ENCODE data around the gene WHAMM.
A peak's percentile ranks its signal among the peaks of the same experiment; 100 is the strongest.
"Not testable (repeated sequence)": the region's sequence is repeated elsewhere in the genome, so short reads cannot be mapped to it uniquely, and the experiment has no call there.

Gene WHAMM

DNA sequence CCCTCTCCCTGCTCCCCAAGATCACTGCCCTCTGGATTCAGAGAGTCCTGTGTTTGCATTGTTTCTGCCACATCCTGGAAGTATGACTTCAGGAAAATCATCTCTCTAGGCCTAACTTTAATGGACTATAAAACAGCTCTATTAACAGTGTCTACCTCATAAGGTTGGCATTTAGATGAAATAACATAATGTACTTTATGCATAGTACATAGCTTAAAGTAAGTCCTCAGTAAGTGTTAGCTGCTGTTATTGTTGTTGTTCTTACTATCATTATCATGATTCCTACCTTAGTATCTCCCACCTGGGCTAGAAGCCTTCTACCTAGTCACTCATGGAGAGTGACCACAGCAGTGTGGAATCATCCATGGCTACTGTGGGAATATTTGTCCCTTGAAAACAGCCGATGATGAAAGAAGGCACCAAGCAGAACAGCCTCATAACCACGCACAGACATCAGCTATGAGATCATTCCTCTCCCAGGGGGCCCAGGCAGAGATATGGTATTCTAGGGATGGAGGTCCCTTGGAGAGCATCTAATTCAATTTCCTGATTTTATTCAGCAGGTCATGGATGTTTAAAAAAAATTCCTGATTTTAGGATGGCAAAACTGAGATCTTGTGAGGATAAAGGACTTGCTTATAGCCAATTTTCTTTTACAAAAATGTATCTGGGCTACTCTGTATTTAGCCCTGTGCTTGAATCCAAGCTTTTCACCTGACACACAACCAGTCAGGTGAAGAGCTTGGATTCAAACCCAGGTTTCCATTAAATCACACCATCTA, 5.4 kb upstream of the WHAMM start:
- DNase-seq: no peak

DNA sequence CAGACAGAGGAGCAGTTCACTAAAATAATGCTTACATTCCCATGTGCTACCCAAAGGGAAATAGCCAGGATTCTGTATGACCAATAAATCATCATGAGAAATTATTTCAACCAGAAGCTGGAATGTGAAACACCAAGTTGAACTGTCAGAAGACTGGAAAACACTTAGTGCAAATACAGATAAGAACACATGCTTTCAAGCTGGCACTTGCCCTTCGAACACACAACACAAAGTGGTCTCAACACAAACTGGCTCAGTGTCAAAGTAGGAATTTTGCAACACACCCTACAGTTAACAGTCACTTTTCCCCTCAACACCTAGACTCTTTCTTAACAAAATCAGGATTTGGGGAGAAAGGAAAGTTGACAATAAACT, 4.9 kb upstream of the WHAMM start:
- DNase-seq: peak; percentile 24

DNA sequence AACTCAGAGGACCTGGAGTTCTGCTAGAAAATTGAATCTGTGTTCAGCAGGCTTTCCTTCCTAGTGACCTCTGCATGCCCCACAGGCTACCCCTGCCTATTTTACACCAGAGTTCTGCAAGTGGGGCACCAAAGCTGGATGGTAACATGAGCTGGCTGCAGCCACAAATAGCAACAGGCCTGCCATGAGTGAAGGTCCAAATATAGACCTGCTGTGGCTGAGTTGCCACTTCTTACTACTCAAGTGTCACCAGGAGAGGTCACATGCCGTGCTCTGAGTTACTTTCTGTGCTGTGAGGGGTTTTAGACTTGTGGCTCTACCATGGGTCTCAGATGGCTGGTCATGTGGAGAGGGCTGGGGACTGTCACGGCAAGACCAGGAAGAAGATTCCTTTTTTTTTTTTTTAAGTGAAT, 3.4 kb upstream of the WHAMM start, which contains the start of gene FSD2:
Gene FSD2, minus strand, starts transcription at position 76 of the 413 bp plus-strand sequence. CDS start 18,679 bp downstream, outside the sequence.
- peak; percentile 24 for DNase-seq

DNA sequence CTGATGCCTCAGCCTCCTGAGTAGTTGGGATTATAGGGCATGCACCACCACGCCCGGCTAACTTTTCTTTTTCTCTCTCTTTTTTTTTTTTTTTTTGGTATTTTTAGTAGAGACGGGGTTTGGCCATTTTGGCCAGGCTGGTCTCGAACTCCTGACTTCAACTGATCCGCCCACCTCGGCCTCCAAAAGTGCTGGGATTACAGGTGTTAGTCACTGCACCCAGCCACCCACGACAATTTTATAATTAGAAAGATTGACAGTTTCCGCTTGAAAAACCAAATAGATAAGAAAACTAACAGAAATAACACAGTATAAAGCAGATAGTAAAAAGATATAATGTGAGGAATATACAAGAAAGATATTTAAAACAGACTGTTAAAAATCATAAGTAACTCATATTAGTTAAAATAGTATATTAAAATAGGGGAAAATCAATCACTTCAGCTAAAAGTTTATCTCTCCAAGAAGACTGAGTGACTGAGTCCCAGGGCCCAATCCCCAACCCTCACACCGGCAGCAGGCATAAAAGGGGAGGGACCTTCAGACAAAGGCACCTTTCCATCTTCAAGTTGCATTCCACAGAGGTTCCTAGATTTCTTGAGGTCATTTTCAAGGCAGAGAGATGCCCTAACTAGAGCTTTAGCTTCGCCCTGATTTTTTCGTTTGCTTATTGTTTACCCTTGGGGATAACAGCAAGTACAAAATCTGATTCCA, 1.4 kb upstream of the WHAMM start:
- DNase-seq: no peak

DNA sequence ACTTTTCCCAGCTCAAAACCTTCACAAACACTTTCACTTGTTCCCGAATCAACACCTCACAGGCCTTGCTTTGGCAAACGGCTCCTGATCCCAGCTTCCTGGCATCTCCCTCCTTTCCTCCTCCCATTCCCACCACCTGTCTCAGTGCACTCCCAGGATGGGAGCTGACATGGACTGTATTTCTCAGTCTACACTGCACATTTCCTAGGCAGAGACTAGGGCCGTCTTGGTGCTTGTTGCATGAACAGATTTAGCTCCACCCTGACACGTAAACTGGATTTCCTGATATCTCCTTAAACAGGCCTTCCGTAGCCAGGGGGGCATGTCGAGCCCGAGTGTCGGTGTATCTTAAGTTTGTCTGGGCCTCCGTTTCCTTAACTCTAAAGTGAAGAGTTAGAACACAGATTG, 790 bp upstream of the WHAMM start:
- peak; percentile 12 for DNase-seq

DNA sequence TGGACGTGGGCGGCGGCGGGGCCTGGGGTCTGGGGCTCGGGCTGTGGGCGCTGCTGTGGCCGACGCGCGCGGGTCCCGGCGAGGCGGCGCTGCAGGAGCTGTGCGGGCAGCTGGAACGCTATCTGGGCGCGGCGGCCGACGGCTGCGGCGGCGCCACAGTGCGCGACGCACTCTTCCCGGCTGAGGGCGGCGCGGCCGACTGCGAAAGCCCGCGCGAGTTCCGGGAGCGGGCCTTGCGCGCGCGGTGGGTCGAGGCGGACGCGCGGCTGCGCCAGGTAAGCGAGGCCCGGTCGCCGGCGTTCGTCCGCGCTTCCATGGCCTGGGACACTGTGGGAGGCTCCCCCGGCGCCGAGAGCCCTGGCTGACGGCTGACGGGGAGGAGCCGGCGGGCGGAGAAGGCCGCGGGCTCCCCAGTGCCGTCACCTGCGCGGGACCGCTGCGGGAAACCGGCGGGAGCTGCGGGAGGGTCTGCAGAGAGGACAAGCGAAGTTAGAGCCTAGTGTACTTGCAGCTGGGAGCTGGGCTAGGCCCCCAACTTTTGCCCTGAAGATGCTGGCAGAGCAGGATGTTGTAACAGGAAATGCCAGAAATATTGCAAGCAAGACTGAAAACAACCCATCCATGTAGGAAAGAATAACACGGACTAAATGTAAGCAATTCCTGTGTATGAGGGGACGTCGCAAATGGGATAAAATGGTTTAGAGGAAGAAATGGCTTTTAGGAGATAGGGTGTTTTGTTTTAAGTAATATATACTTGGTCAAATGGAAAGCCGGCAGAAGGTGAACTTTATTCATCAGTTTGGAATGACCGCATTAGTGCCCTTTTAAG, 847 bp downstream of the WHAMM start:
- DNase-seq: peak; percentile 57

DNA sequence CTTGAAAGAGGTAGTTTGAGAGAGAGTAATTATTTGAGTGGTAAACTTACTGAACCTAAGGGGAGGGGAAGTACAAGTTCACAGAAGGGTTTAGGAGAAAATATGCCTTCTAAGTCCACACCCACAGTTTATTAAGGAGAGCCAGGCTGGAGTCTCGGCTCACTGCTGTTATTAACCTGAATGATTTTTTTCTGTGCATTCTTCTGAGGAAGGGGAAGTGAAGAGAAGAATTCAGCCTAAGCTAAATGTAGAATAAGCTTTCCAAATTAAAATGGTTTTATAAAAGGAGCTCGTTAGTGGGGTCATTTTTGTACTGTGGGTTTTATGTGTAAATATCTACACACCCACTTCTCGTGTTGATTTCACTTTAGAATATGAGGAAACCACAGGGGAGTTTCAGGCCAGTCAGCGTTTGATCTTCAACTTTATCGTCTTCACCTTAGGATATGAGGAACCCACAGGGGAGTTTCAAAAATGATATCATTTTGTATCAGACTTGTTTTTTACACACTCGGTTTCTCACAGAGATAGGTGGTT, 1.5 kb downstream of the WHAMM start:
- peak; percentile 71 for DNase-seq

DNA sequence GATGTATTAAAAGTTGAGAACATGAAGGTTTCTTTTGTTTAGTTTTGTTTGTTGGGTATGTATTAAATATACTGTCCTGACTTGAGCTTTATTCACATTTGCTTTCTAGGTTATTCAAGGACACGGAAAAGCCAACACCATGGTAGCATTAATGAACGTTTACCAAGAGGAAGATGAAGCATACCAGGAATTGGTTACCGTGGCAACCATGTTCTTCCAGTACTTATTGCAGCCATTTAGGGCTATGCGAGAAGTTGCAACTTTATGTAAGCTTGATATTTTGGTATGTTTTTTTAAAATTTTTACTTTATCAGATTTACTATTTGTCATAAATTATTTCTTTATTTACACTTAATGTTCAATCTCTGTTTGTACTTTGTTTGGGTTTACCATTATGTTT, 3.6 kb downstream of the WHAMM start:
- peak; percentile 31 for DNase-seq

DNA sequence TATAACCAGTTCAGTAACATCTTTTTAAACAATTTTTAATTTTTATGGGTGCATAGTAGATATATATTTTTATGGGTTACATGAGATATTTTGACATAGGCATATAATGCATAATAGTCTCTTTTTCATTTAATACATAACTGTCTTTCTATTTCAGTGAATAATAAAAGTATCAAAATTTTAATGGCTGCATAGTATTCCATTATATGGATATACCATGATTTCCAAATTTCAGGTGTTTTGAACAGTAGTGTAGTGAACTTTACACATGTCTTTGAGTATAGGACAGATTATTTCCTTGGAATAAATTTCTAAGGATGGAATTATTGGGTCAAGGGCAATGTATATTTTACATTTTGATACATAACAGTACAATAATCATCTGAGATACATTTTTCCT, 10.7 kb downstream of the WHAMM start:
- DNase-seq: no peak

DNA sequence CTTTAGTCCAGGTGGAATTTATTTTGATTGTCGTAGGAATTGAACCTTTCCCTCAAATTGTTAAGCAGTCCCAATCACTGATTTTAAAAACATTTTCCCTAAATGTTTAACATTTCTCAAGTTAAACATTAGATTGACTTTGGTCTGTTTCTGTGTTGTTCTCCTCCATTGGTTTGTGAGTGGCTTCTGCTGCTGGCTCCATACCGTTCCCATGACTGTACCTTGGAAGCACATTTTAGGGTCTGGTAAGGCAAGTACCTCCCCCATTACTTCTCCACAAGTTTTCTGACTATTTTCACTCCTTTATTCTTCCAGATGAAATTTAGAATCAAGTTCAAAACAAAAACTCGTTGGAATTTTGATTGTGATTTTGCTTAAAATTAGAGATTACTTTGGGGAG, 12.0 kb downstream of the WHAMM start:
- DNase-seq: not testable (repeated sequence)

DNA sequence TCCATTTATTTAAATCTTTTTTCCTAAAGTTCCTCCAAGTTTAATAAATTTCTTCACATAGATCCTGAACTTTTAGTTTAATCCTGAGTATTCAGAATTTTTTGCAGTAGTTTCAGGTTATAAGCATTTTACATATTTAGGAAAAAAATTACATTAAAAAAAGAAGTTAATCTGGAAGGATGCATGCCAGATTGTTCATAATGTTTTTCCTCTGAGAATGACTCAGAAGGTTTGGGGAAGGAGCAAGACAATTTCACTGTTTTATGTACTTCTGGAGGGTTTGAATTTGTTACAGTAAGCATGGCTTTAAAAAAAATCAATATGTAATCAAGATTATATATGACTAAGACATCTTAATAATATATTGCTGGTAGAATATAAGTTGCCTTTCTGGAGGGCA, 12.4 kb downstream of the WHAMM start:
- DNase-seq: not testable (repeated sequence)

DNA sequence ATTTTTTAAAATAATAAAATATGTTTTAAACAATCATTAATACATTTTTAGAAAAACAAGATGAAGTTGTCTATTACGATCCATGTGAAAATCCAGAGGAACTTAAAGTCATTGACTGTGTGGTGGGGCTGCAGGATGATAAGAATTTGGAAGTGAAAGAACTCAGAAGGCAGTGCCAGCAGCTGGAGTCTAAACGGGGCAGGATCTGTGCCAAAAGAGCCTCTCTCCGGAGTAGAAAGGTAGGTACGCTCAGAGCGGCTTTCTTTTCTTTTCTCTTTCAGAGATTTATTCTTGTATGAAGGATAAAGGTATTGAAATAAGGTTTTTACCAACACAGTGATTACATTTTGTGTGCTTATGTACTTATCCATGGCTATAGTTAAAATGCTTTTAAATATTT, 13.6 kb downstream of the WHAMM start:
- no peak for DNase-seq

DNA sequence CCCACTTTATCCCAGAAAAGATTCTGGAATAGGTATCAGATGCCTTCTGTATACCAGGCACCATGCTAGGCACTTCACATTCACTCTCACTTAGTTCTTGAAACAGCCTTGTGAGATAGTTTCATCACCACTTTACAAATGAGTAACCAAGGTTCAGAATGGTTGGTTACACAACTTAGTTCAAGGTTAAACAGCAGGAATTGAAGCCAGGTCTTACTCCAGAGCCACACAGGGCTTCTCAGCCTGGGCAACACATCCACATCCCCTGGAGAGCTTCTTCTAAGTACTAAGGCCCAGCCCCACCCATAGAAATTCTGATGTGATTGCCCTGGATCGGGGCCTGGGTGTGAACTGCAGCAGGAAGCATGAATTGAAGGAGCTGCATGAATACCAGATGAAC, 18.6 kb downstream of the WHAMM start:
- DNase-seq: no peak

DNA sequence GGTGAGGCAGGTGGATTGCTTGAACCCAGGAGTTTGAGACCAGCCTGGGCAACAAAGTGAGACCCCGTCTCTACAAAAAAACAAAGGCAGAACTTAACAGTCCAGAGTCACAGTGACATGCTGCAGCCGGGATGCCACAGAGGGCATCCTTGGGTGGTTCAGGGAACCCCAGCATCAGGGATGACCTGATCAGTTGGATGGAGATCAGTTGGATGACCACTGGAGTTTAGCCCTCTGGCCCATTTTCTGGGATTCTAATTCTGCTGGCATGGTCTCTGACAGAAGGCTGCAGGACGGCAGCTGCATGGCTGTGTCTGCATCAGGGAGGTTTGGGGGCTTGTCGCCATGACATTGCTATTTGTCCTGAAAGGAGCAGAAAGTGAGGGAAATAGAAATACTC, 19.8 kb downstream of the WHAMM start:
- DNase-seq: no peak

DNA sequence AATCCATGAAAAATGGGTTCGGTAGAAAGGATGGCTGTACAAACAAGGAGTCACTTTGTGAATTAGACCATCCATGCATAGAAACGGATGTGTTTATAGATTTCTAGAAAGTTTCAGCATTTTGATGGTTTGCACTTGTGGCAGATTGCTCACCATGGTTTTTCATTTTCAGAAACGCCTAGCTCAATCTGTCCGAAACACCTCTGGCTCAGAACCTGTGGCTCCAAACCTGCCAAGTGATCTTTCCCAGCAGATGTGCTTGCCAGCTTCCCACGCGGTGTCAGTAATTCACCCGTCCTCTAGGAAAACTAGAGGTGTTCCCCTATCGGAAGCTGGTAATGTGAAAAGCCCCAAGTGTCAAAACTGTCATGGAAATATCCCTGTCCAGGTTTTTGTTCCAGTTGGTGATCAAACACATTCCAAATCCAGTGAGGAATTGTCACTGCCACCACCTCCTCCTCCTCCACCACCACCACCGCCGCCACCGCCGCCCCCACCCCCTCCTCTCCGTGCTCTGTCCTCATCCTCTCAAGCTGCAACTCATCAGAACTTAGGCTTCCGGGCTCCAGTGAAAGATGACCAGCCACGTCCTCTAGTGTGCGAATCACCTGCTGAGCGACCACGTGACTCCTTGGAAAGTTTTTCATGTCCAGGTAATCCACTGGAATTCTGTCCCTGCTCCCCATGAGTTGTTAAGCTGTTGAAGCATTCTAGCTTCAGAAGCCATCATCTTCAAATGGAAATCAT, 21.2 kb downstream of the WHAMM start:
- DNase-seq: no peak

DNA sequence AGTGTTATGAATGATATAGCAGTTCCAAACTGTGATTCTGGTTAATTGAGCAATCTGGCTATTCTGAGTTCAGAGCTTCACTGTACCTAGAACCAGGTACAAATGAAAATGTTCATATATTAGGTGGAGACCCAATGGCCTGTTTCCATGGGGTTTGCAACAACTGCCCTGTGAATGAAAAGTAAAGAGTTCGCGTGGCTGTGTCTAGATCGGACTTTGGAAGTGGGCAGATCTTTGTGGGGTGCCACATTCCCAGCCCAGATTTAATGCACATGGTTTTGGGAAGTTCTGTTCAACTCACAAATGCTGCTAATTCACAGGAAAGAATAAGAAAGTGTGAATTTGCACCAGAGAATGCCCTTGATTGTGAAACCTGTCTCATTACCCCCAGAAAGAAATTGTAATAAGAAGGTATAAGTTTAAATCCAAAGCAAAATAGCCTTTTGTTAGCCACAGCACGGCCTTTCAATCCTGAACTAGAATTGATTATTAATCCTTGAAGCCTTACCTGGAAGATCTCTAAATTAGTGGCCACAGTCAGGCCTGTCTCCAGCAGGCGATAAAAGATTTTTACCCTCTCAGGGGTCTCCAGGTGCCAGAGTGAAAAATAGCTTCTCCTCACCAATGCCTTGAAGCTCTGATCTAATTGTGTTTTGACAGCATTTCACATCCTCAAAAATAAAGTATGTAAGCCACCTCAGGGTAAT, 22.6 kb downstream of the WHAMM start:
- DNase-seq: no peak

DNA sequence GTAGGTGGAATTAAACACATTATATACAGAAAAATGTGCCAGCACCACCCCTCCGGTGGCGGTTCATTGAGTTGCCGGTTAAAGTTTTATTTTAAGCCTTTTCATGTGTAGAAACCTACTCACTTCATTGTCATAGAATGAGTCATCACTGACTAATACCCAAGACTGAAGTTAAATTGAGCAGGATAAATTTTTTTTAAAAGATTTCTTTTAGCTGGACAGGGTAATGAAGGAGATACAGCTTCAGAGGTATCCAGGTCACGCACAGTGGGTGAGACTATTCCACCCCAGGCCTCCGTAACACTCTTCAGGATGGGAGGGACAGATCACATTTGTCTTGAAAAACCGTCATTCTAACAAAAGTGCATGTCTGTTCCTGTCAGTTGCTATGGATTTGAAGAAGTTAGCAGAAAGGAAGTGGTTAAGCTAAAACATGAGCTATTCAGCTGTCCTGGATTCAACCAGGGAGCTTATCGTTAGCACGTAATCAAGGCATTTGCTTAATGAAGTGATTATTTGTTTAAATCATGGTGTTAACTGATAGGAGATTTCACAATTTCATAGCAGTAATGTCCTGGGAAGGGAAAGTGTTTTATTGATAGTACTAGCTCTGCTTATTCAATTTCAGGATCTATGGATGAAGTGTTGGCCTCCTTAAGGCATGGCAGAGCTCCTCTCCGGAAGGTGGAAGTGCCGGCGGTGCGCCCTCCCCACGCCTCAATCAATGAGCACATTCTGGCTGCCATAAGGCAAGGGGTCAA, 23.4 kb downstream of the WHAMM start:
- DNase-seq: peak; percentile 66

DNA sequence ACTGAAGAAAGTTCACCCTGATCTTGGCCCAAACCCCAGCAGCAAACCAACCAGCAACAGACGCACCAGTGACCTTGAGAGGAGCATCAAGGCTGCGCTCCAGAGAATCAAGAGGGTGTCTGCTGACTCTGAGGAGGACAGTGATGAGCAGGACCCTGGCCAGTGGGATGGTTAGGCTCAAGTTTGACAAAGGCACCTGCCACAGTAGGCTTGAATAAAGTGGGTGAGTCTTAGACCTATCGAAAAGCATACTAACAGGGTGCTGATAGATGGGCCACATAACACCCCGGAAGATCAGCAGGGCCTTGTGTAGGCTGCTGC, 23.9 kb downstream of the WHAMM start:
- no peak for DNase-seq

DNA sequence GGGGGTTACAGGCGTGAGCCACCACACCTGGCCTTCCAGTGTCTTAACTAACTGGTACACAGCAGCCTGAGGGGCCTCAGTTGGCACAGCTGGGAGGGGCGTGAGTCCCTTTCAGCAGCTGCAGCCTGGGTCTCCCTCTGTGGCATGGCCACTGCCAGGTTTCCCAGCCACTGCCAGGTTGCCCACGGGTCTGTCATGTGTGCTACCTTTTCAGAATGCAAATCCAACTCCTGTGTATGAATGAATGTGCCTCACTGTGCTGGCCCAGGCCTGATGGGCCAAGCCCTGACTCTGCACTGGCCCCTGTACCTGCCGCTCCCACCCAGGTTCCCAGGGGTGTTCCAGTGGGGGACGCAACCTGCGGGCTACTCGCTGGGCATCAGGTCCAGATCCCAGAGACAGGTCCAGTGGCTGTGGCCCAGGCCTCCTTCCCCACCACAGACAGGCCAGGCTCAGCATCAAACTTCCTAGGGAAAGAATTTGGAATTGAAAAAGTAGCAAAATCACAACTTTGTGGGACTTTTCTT, 26.0 kb downstream of the WHAMM start:
- DNase-seq: no peak

DNA sequence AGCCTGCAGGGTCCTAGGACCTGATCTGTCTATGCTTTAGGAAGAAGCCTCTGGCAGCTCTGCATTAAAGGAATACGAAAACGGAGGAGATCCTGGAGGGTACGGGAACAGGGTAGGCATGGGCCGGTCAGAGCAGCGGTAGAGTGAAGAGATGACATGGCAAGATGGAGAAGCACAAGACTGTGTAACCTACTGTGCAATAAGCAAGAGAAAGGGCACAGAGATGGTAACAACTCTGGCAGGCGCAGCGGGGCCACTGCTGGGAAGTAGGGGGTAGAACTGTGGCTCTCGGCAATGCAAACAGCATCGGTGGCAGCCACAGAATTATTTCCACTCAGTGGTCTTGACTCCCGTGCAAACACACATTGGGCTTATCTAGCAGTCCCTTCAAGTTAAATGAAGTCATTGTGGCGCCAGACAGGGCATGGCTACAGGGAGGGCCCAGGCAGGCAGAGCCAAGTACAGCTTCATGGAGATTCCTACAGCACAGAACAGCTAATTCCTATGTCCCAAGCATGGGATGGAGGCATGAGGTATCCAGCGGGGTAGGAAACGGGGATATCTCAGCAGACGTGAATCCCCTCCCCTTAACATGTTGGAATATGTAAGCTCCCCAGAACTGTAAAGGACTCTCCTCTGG, 28.8 kb downstream of the WHAMM start:
- DNase-seq: no peak

All from hematopoietic multipotent progenitor cell treated with erythropoietin and hydrocortisone succinate and interleukin-3 and kit ligand, for 6 days (in vitro differentiated cells).